ENCODE measurements around the gene HMCN2.

The HMCN2 gene

DNA sequence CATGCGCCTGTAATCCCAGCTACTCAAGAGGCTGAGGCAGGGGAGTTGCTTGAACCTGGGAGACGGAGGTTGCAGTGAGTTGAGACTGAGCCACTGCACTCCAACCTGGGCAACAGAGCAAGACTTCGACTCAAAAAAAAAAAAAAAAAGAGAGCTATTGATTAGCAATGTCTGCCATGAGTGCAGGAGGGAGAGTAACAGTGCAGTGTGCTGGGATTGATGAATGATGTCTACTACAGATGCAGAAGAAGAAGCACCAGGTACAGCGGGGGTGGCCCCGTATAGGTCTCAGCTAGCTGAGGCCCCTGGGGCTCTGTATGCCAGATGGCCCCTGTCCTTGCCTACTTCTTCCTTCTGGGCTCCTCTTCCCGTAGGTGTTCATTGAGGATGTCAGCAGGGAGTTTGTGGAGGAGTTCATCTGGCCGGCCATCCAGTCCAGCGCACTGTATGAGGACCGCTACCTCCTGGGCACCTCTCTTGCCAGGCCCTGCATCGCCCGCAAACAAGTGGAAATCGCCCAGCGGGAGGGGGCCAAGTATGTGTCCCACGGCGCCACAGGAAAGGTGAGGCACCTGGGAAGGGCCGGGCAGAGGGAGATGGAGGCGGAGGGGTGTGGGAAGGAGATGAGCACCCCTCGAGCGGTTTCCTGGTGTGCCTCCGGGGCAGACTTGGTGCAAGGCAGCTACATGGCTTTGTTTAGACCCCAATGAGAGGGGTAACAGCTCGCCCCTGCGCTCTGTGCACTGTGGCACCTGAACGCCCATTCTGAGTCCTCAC lies 192.7 kb downstream of the HMCN2 start:
- Histone ChIP-seq H3K4me1 (ENCODE audit: control insufficient read depth, insufficient read depth, low read length) (no peaks in the 10 kb centered on the region), H3K27me3 (ENCODE audit: control insufficient read depth, insufficient read depth, low read length) (no peaks in the 10 kb centered on the region), H3K27ac (ENCODE audit: low read depth, low read length) (no peak overlapping the region), H3K4me3 (ENCODE audit: low read depth, low read length) (no peak overlapping the region), H3K36me3 (ENCODE audit: control insufficient read depth, insufficient read depth, low read length) (peaks cover 6% of the 10 kb centered on the region; the same call in 1 of the 2 replicates), H3K9me3 (ENCODE audit: control insufficient read depth, insufficient read depth, low read depth, low read length) (no peaks in the 10 kb centered on the region), H3K9ac (ENCODE audit: low read length) (no peak overlapping the region)

DNA sequence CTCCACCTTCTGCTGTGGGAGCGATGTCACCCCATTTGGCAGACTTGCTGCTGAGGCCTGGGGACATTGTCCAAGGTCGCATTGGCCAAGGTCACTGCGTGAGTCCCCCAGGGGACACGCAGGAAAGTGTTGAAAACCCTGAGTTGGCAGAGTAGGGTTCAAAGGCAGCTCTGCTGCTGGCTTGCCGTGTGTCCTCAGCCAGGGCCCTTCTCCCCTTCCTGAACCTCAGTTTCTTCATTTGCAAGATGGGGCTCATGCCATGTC lies 193.2 kb downstream of the HMCN2 start:
- H3K27me3 ChIP-seq (ENCODE audit: control insufficient read depth, insufficient read depth, low read length), result no peaks in the 10 kb centered on the region
- H3K4me3 ChIP-seq (ENCODE audit: low read depth, low read length), result no peak overlapping the region
- H3K27ac ChIP-seq (ENCODE audit: low read depth, low read length), result no peak overlapping the region
- H3K4me1 ChIP-seq (ENCODE audit: control insufficient read depth, insufficient read depth, low read length), result no peaks in the 10 kb centered on the region
- no peak overlapping the region for H3K9ac ChIP-seq (ENCODE audit: low read length)
- H3K9me3 ChIP-seq (ENCODE audit: control insufficient read depth, insufficient read depth, low read depth, low read length), result no peaks in the 10 kb centered on the region
- peaks cover 7% of the 10 kb centered on the region for H3K36me3 ChIP-seq (ENCODE audit: control insufficient read depth, insufficient read depth, low read length)

DNA sequence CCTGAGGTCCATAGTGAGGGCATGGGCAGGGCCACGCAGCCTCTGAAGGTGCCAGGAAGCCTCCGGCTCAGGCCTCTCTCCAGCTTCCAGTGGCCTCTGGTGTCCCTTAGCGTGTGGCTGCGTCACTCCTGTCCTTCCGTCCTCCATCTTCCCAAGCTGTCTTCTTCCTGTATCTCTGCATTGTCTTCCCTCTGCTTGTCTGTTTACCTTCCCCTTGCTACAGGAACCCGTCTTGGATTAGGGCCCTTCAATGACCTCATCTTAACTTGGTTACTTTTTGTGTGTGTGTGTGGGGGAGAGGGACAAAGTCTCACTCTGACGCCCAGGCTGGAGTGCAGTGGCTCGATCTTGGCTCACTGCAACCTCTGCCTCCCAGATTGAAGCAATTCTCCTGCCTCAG lies 193.6 kb downstream of the HMCN2 start:
- Histone ChIP-seq H3K4me1 (ENCODE audit: control insufficient read depth, insufficient read depth, low read length) (no peaks in the 10 kb centered on the region), H3K27ac (ENCODE audit: low read depth, low read length) (no peak overlapping the region), H3K36me3 (ENCODE audit: control insufficient read depth, insufficient read depth, low read length) (peaks cover 11% of the 10 kb centered on the region), H3K27me3 (ENCODE audit: control insufficient read depth, insufficient read depth, low read length) (no peaks in the 10 kb centered on the region), H3K4me3 (ENCODE audit: low read depth, low read length) (no peak overlapping the region), H3K9me3 (ENCODE audit: control insufficient read depth, insufficient read depth, low read depth, low read length) (no peaks in the 10 kb centered on the region), H3K9ac (ENCODE audit: low read length) (no peak overlapping the region)

DNA sequence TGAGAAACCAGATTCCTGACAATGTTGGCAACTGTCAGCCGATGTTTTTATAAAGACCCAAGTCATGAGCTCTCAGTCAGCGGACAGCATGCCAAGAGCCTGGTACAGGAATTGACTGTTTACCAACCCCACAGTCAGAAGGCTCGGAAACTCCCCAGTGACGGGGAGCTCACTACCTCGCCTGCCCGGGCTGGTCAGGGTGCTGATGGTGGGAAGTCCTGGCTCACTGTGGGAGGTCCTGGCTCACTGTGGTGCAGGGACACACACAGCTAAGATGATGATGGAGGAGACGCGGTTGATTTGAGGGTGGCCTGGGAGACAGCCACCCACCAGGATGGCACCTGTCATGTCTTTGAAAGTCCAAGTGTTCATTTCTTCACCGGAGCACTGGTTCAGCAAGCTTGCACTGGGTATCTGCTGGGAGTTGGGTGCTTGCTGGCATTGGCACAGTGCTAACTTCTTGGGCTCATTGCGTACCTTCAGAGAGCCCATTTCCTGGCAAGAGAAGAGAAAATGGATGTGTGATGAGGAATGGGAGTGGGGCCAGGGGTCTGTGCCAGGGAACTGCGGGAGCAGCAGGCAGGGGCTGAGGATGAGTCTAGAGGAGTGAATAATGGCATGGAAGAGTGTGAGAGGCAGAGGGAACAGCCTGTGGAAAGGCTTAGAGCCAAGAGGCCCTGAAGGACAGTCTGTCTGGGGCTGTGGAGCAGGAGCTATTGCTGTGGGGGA lies 194.5 kb downstream of the HMCN2 start:
- no peaks in the 10 kb centered on the region for H3K27me3 ChIP-seq (ENCODE audit: control insufficient read depth, insufficient read depth, low read length)
- H3K36me3 ChIP-seq (ENCODE audit: control insufficient read depth, insufficient read depth, low read length), result peaks cover 5% of the 10 kb centered on the region
- no peaks in the 10 kb centered on the region for H3K4me1 ChIP-seq (ENCODE audit: control insufficient read depth, insufficient read depth, low read length)
- no peak overlapping the region for H3K27ac ChIP-seq (ENCODE audit: low read depth, low read length)
- H3K4me3 ChIP-seq (ENCODE audit: low read depth, low read length), result no peak overlapping the region
- H3K9me3 ChIP-seq (ENCODE audit: control insufficient read depth, insufficient read depth, low read depth, low read length), result no peaks in the 10 kb centered on the region
- H3K9ac ChIP-seq (ENCODE audit: low read length), result no peak overlapping the region

DNA sequence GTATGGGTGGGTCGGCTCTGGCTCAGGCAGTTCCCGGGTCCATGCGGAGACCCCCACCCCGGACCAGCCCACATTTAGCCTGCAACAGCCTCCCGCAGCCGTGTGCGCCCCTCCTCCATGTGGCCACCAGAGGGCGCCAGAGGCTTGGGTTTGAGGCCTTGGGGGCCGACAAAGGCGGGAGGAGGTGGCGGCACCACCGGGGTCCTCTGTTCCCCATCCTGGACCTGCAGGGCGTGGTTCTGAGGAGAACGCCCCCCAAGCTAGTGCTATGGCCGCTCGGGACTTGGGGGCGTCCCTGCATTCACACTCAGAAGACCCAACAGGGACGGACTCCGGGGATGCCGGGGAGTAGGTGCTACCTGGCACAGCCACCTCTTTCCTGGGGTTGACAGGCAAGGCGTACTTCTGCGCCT lies 195.7 kb downstream of the HMCN2 start:
- Histone ChIP-seq H3K36me3 (ENCODE audit: control insufficient read depth, insufficient read depth, low read length) (peaks cover 5% of the 10 kb centered on the region), H3K27me3 (ENCODE audit: control insufficient read depth, insufficient read depth, low read length) (no peaks in the 10 kb centered on the region), H3K4me1 (ENCODE audit: control insufficient read depth, insufficient read depth, low read length) (no peaks in the 10 kb centered on the region), H3K9ac (ENCODE audit: low read length) (no peak overlapping the region), H3K9me3 (ENCODE audit: control insufficient read depth, insufficient read depth, low read depth, low read length) (no peaks in the 10 kb centered on the region), H3K27ac (ENCODE audit: low read depth, low read length) (no peak overlapping the region), H3K4me3 (ENCODE audit: low read depth, low read length) (no peak overlapping the region)

DNA sequence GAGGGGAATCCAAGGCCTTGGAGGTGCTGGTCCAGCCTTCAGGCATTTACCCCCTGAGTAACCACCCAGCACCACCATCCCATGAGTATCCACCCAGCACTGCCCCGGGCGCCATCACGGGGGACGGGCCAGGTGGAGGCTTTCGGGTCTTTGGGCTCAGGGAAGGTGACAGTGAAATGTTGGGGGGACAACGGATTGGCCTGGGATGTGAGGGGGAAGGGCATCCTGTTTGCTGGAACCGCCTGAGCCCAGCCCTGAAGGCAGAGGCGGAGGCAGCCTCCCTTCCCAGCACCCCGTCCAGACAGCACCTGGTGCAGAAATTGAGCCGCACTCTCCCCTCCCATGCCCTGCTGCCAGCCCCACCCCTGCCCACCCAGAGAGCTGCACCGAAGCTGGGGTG lies 196.2 kb downstream of the HMCN2 start:
- Histone ChIP-seq H3K4me1 (ENCODE audit: control insufficient read depth, insufficient read depth, low read length) (peaks cover 5% of the 10 kb centered on the region; the same call in 1 of the 2 replicates), H3K27me3 (ENCODE audit: control insufficient read depth, insufficient read depth, low read length) (no peaks in the 10 kb centered on the region), H3K4me3 (ENCODE audit: low read depth, low read length) (no peak overlapping the region), H3K36me3 (ENCODE audit: control insufficient read depth, insufficient read depth, low read length) (peaks cover 5% of the 10 kb centered on the region), H3K9ac (ENCODE audit: low read length) (no peak overlapping the region), H3K27ac (ENCODE audit: low read depth, low read length) (no peak overlapping the region), H3K9me3 (ENCODE audit: control insufficient read depth, insufficient read depth, low read depth, low read length) (no peaks in the 10 kb centered on the region)

DNA sequence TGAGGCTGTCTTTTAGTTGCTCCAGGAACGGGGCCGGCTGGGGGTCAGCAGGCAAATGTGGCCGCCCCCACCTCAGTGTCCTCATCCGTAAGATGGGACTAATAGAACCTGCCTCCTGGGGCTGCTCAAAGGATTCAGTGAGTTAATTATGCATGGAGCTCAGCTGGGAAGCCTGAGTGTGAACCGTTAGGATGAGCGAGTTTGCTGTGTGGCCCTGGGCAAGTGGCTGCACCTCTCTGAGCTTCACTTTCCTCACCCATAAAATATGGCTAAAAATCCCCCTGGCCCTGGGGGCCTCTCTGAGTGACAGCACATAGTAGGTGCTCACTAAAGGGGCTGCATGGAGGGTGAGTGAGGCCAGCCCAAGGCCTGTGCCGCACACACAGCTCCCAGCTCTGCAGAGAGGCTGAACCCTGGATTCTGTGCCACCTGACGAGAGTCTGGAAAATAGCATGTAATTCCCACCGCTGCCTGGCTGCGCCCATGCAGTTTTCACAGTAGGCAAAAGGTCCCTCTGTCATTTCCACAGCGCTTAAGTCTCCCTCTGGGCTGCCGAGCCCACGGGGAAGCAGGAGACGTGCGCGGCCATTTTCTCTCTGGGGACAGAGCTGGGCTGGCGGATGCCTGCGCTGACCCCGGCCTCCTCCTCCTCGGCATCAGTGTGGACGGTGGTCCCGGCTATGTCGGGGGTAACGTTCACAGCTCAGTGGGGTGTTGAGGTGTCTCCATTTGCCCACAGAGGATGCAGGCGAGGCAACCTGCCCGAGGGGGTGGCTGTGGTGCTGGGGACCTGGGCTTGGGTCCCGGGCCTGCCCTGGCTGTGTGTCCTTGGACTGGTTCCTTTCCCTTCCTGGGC lies 197.4 kb downstream of the HMCN2 start:
- Histone ChIP-seq H3K9me3 (ENCODE audit: control insufficient read depth, insufficient read depth, low read depth, low read length) (no peaks in the 10 kb centered on the region), H3K4me1 (ENCODE audit: control insufficient read depth, insufficient read depth, low read length) (peaks cover 16% of the 10 kb centered on the region), H3K27me3 (ENCODE audit: control insufficient read depth, insufficient read depth, low read length) (no peaks in the 10 kb centered on the region), H3K36me3 (ENCODE audit: control insufficient read depth, insufficient read depth, low read length) (peaks cover 5% of the 10 kb centered on the region), H3K27ac (ENCODE audit: low read depth, low read length) (no peak overlapping the region), H3K9ac (ENCODE audit: low read length) (no peak overlapping the region), H3K4me3 (ENCODE audit: low read depth, low read length) (no peak overlapping the region)

DNA sequence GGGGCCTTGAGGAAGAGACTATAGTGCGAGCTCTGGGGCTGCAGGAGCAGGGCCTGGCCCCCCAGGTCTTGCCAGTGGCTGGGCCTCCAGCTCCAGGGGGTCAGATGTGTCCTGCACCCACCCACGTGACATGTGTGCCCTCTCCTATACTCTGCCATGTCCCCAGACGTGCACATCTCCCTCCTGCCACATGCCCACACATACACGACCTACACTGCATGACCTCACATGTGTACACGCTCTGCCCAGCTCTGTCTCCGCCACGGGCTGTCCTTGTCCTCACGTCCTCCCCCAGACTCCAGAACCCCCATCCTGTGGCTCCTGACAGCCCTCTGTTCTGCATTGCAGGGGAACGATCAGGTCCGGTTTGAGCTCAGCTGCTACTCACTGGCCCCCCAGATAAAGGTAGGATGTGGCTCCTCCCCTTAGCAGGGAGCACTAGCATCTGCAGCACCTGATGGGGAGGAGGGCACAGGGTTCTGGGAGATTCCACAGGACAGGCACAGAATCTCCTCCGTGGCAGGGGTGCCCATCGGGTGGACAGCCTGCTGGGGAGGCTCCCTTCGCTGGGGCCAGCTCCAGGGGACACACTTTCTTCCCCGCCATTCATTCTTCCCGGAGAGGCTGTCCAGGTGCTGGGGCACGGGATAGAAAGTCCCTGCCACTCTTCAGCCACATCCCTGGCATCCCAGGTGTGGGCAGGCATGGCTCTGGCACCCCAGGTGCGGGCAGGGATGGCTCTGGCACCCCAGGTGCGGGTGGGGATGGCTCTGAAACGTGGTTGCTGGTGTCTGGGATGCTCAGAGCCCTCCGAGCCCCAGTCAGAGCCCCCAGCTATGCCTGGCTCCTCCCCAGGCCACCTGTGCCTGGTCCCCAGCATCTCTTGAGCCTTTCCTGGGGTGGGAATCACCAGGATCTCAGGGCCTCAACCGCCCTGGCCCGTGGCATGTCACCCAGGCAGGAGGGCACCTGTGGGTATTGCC lies 198.5 kb downstream of the HMCN2 start:
- H3K4me3 ChIP-seq (ENCODE audit: low read depth, low read length), result no peak overlapping the region
- H3K4me1 ChIP-seq (ENCODE audit: control insufficient read depth, insufficient read depth, low read length), result peaks cover 16% of the 10 kb centered on the region
- no peaks in the 10 kb centered on the region for H3K27me3 ChIP-seq (ENCODE audit: control insufficient read depth, insufficient read depth, low read length)
- no peaks in the 10 kb centered on the region for H3K9me3 ChIP-seq (ENCODE audit: control insufficient read depth, insufficient read depth, low read depth, low read length)
- peaks cover 5% of the 10 kb centered on the region for H3K36me3 ChIP-seq (ENCODE audit: control insufficient read depth, insufficient read depth, low read length)
- H3K9ac ChIP-seq (ENCODE audit: low read length), result no peak overlapping the region
- no peak overlapping the region for H3K27ac ChIP-seq (ENCODE audit: low read depth, low read length)

DNA sequence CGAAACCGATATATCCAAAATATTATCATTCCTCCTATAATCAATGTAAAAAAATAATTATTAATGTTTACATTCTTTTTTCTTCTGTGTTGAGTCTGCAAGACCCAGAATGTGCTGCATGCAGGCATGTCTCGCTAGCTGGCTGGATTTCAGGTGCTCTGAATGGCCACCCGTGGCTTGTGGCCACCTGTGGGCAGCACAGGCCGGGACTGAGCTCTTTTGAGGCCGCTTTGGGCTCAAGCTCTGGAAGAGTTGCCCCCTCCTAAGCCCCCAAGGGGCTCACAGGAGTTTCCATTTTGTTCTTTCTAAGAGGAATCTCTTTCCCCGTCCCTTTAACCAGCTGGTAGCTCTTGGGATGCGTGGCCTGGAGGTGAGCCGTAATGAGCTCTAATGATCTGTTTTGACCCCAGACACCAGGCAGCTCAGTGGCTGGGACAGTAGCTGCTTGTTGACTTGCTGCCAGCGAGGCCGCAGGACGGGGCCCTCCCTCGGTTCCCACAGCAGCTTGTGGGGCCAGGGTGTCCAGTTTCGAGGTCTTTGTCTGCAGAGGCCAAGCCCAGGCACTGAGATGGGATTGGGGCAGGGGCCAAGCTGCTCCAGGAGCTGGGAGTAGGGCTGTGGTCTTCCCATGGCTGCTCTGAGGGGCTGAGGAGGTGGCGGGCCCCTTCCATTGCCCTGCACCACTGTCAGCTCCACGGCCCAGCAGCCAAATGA lies 200.0 kb downstream of the HMCN2 start:
- H3K27me3 ChIP-seq (ENCODE audit: control insufficient read depth, insufficient read depth, low read length), result no peaks in the 10 kb centered on the region
- H3K4me3 ChIP-seq (ENCODE audit: low read depth, low read length), result no peak overlapping the region
- H3K4me1 ChIP-seq (ENCODE audit: control insufficient read depth, insufficient read depth, low read length), result peaks cover 16% of the 10 kb centered on the region
- H3K36me3 ChIP-seq (ENCODE audit: control insufficient read depth, insufficient read depth, low read length), result peaks cover 5% of the 10 kb centered on the region
- H3K9ac ChIP-seq (ENCODE audit: low read length), result no peak overlapping the region
- H3K27ac ChIP-seq (ENCODE audit: low read depth, low read length), result no peak overlapping the region
- H3K9me3 ChIP-seq (ENCODE audit: control insufficient read depth, insufficient read depth, low read depth, low read length), result no peaks in the 10 kb centered on the region

All from HUES6 (cell line).